HG03378 (cell line): Measurements from ENCODE around the gene FAM136A.
"Not testable (repeated sequence)": the region's sequence is repeated elsewhere in the genome, so short reads cannot be mapped to it uniquely, and the experiment has no call there.

ENCODE experiments used
- ATAC-seq: cut with Tn5 transposase; IDR thresholded peaks from one replicate; pipeline ENCODE4 v1.9.1; 2021; ENCODE audit warnings: mild to moderate bottlenecking, moderate library complexity; ENCODE audit not compliant: unreplicated experiment

The FAM136A gene

GRCh38 chr2:70301344-70302194, at the start of gene FAM136A:
TSS of gene FAM136A (minus strand) at chr2:70302067. CDS start at chr2:70302011, 56 bp downstream.
- peak; percentile 53 for ATAC-seq

DNA sequence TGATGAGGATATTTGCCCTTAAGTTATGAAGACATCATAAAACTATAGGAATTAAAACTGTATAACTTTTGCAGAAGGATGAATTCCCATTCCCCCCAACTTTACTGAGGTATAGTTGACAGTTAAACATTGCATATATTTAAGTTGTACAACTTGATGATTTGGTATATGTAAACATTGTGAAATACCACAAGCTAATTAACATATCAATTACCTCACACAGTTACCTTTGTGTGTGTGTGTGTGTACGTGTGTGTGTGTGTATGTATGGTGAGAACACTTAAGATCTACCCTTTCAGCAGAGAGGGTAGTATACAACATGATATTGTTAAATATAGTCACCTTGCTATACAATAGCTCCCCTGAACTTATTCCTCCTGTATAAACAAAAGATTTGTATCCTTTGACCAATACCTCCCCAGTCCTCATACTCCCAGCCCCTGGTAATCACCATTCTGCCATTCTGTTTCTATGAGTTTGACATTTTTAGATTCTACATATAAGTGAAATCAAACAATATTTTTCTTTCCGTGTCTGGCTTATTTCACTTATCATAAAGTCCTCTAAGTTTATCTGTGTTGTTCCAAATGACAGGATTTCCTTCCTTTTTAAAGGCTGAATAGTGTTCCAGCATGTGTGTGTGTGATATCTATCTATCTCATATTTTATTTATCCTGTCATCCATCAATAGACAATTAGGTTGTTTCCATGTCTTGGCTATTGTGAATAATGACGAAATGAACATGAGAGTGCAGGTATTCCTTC, 48.2 kb upstream of the FAM136A start:
- ATAC-seq: no peak

- no peak for ATAC-seq
Observed at GRCh38 chr2:70347831-70348230, 46.0 kb upstream of the FAM136A start.

GRCh38 chr2:70344195-70344594, 42.3 kb upstream of the FAM136A start:
- no peak for ATAC-seq

DNA sequence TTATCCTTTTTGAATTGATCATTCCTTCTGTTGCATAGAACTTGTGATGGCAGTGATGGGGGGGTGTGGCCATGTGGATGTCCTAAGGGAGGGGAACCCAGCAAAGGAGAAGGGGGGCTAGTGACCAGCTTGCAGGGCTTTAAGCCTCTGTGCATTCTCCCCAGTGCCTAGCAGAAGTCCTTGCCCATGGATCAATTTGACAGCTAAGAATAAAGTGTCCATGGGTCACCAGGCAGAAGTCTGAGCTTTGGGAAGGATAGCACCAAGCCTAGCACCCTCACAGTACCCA, 39.6 kb upstream of the FAM136A start:
- no peak for ATAC-seq

GRCh38 chr2:70340761-70341476, 39.1 kb upstream of the FAM136A start:
- ATAC-seq: no peak

DNA sequence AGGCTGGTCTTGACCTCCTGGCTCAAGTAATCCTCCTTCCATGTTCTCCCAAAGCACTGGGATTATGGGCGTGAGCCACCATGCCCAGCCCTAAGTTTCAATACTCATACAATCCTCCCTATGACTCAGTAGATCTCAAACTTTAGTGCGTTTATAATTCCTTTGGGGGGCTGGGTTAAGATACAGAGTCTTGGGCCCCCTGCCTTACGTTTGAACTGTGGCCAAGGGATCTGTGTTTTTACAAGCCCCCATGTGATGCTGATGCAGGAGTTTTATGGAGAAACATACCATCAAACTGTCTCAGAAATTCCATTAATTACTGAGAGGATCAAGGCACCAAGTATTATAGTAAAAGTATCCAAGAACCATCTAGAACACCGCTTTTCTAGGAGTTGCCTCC, 38.2 kb upstream of the FAM136A start:
- ATAC-seq: no peak

DNA sequence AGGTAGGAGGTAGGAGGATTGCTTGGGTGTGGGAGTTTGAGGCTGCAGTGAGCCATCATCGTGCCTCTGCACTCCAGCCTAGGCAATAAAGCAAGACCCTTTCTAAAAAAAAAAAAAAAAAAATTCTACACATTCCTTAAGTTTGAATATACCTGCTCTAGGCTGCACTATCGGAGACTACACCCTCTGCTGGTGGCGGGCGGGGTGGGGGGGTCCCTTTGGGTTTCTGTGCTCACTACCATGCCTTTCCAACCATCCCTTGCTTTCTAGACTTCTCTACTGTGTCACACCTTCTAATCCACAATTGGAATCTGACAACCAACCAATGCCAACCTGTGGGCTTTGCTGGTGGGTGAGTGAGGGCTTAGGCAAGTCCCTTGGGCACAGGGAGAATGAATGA, 34.7 kb upstream of the FAM136A start:
- no peak for ATAC-seq

DNA sequence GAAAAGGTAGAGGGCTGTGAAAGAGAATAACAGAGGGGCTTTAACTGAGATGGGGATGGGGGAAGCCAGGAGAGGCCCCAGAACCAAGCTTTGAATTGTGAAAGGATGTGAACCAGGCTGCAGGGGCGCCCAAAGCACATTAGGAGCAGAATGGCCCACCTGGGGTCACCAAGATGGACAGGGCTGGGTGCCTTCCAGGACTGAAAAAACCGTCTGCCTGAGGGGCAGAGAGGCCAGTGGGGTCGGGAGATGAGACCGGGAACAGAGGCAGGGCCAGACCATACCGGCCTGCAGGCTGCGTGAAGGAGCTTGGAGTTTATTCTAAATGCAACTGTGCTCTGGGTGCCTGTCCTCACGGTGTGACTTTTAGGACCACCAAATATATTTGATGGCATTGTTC, 29.1 kb upstream of the FAM136A start:
- ATAC-seq: no peak

DNA sequence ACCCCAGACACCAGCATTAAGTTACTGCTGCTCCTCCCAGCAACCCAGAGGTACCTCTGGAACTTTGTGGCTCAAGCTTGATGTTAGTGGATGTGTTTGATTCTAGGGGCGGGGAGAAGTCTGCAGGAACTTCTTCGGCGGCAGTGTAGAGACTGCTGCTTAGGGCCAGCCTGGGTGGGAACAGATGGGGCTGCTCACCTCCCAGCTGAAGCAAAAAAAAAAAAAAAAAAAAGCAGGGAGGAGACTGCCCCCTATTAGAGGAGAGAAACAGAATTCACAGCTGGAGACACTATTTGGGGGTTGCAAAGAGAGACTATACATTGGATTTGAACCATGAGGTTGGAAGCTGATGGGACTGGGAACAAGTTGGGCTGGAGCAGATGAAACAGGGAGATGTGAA, 28.6 kb upstream of the FAM136A start:
- ATAC-seq: no peak

DNA sequence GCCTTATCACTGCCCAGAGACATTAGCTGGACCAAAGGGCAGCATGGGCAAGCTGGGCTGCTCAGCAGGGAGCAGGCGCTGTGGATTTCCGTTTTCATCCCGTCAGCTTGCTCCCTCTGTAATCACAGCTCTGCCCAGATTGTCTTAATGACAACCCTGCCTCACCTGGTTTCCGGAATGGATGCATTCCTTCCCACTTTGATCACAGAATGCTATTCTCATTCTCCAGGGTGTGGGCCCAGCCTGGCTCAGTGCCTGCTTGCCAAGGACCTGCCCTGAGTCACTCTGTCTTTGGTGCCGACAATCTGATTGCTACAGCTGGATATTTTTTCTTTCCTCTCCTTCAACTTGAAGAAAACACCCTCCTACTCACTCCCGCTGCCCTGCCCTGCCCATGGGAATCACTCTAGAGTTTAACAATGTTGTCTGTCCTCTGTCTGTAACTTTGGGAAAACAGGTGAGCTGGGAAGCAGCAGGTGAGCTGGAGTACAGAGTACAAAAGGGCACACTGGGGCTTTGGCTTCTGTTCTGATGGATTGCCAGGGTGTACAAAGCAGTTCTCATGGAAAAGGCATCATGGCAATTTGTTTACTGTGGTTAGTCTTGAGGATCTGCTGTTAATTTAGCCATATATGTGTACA, 27.2 kb upstream of the FAM136A start:
- no peak for ATAC-seq

- ATAC-seq: no peak
Observed at GRCh38 chr2:70325875-70326274, 24.0 kb upstream of the FAM136A start.

DNA sequence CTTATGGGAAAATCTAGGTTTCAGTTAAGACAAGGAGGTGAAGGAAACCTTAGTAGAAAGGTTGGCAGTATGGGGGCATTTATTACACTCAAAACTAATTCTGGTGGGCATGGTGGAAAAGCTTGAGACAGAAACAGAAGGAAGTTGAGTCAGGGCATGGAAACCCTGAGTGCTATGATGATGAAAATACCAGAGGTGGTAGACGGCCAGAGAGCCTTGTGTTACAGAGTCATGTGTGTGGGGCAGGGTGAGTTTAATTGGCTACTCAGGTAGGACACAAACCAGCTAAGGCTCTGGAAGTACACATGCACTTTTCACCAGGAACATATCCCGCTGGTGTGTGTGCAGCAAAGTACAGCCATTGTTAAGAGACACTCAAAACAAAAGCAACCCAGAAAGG, 20.7 kb upstream of the FAM136A start:
- no peak for ATAC-seq

GRCh38 chr2:70321370-70321769, 19.5 kb upstream of the FAM136A start:
- ATAC-seq: no peak

GRCh38 chr2:70314640-70315039, 12.8 kb upstream of the FAM136A start:
- ATAC-seq: no peak

DNA sequence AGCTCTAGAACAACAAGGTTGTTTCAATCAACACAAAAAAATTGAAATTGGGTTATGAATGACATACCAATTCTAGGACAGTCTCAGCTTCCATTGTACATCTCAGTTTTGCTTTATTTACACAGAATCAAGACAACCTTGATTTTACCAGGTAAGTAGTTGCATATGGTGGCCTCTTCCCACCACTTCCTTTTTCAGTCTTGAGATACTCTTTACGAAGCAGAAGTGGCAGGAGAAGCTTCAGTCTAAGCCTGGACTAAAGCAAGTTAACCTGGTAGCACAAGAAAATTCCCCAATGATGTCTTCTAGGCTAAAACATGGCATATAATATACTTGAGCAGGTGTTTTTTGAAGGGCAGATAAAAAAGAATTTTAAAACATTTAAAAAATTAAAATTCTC, 10.7 kb upstream of the FAM136A start:
- no peak for ATAC-seq

GRCh38 chr2:70310899-70311298, 9.0 kb upstream of the FAM136A start:
- no peak for ATAC-seq

GRCh38 chr2:70305531-70305930, 3.7 kb upstream of the FAM136A start:
- no peak for ATAC-seq

GRCh38 chr2:70304498-70304897, 2.6 kb upstream of the FAM136A start:
- ATAC-seq: no peak

GRCh38 chr2:70303186-70303585, 1.3 kb upstream of the FAM136A start:
- no peak for ATAC-seq

DNA sequence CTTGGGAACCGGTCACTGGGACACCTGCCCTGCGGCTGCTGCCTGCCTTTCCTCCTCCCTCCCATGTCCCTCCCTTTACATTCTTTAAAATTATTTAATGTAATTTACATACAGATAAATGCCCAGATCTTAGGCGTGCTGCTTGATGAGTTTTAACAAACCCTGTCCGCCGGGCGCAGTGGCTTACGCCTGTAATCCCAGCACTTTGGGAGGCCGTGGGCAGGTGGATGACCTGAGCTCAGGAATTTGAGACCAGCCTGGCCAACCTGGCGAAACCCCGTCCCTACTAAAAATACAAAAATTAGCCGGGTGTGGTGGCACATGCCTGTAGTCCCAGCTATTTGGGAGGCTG, 304 bp upstream of the FAM136A start:
- ATAC-seq: not testable (repeated sequence)
